Epithelial cell of esophagus (primary cell): ENCODE results near the gene ACOD1.

ENCODE experiments used
- DNase-seq: peaks from one replicate; pipeline ENCODE4 v3.0.0; 2010; ENCODE audit warnings: low read depth
- H3K4me3 ChIP-seq: 2 replicates; pipeline ENCODE4 v1.5.1; 2011; ENCODE audit warnings: mild to moderate bottlenecking, low read length, control low read depth
- TF ChIP-seq, protein P1 (sequence below): IDR thresholded peaks from 2 replicates; pipeline ENCODE4 v1.5.1; 2011; ENCODE audit warnings: low read depth, mild to moderate bottlenecking, low read length, control low read depth, inconsistent platforms; ENCODE audit not compliant: insufficient read depth; ENCODE audit errors: missing control alignments

Gene ACOD1

DNA sequence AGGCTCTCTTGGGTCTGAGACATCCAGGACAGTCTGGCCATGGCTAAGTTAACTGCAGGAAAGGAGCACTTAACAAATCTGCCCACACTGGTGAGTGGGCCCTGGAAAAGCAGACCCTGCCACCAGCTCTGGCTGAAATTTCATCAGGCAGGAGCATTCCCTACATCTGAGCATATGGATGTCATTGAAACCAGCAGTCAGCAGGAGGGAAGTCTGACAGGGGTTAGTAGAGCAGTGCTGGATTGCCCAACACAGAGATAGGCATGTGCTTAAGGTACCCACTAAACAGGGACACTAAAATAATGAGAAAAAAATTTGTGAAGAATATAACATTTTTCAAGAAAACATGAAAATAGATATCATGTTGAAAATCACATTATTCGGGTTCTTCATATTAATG, 13.6 kb upstream of the ACOD1 start:
- H3K4me3 ChIP-seq = no peak overlapping the region
- TF ChIP-seq, protein P1, sequence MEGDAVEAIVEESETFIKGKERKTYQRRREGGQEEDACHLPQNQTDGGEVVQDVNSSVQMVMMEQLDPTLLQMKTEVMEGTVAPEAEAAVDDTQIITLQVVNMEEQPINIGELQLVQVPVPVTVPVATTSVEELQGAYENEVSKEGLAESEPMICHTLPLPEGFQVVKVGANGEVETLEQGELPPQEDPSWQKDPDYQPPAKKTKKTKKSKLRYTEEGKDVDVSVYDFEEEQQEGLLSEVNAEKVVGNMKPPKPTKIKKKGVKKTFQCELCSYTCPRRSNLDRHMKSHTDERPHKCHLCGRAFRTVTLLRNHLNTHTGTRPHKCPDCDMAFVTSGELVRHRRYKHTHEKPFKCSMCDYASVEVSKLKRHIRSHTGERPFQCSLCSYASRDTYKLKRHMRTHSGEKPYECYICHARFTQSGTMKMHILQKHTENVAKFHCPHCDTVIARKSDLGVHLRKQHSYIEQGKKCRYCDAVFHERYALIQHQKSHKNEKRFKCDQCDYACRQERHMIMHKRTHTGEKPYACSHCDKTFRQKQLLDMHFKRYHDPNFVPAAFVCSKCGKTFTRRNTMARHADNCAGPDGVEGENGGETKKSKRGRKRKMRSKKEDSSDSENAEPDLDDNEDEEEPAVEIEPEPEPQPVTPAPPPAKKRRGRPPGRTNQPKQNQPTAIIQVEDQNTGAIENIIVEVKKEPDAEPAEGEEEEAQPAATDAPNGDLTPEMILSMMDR = no peak
- no peak for DNase-seq

DNA sequence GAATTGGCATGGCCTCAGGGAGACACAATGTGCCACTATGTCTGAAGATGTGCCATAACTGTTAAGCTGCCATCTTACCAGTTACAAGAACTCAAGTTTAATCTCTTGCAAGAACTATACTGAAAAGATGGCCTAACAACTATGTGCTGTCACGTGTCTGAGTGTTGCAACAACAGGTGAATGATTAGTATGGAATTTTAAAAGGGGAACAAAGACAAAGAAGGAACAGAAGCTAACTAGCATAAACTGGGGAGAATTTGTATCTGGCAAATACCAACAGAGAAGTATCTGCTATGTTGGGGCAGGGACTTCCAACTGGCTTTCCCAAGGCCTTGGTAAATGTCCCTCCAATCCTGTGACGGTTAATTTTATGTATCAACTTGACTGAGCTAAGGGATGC, 11.5 kb upstream of the ACOD1 start:
- no peak overlapping the region for H3K4me3 ChIP-seq
- TF ChIP-seq, protein P1 = no peak
- peak; percentile 55 for DNase-seq

DNA sequence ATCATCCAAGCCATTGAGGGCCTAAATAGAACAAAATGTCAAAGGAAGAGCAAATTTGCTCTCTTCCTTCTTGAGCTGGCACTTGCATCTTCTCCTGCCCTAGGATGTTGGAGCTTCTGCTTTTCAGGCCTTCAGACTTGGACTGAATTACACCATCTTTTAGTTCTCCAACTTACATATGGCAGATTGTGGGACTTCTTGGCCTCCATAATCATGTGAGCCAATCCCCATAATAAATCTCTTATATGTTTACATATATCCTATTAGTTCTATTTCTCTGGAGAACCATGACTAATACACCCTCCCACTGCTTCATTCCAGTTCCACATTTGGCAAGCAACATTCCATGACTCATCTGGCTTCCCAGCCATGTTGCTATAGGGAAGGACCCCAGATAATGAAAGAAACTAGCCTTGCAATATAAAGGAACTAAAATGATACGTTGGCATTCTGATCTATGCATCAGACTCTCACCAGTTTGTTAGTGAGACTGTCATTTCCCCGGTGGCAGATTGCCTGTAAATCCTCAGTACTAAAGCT, 11.0 kb upstream of the ACOD1 start:
- DNase-seq = peak; percentile 95
- H3K4me3 ChIP-seq = no peak overlapping the region
- TF ChIP-seq, protein P1 = no peak

DNA sequence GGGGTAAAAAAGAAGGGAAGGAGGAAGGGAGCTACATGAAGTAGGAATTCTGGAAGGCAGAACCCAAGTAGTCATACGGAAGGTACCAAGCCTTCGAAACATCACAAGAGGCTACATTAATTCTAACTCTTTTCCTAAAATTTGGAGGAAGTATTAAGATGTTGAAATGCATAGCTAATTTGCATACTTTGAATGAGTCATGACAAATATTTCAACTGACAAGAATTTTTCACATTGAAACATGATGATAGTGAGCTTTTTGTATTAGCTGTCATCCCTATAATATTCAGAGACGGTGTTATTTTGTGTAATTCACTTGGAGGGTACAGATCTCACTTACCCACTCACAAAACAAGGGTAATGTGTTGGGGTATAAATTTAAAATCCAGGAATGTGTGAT, 9.1 kb upstream of the ACOD1 start:
- no peak overlapping the region for H3K4me3 ChIP-seq
- TF ChIP-seq, protein P1 = no peak
- peak; percentile 60 for DNase-seq

DNA sequence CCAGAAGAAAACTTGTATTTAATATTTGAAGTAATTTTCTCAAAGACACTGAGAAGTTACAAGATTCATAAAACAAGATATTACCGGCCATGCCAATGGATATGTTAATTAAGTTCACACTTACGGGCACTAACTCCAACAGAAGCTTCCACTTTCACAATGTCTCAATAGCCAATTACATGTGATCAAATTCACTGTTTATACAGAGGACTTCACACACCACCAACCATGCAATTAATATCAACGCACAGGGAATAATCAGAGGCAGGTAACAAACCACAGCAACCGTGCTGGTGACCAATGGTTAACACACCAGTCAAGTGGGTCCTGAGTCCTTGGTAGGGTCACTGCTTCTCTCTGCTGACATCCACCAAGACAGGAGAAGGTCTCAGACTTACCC, 5.9 kb upstream of the ACOD1 start:
- TF ChIP-seq, protein P1 = no peak
- DNase-seq = no peak
- H3K4me3 ChIP-seq = no peak overlapping the region

DNA sequence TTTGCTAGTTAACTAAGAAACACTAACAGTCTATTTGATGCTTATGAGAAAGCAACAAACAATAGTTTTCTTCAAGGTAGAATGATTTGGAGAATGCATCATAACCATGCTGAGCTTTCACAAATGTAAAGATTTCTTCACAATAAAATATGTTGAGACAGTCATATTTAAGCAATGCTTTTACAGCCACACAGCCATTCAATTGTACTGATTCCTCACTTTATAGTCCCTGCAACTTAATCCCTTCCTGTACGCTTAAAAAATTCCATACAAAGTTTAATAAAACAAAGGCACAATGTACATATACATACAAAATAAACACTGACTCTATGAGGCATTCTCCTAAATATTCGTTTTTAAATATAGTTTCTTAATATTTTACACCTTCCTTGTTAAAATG, 4.7 kb upstream of the ACOD1 start:
- no peak overlapping the region for H3K4me3 ChIP-seq
- DNase-seq = no peak
- TF ChIP-seq, protein P1 = no peak

DNA sequence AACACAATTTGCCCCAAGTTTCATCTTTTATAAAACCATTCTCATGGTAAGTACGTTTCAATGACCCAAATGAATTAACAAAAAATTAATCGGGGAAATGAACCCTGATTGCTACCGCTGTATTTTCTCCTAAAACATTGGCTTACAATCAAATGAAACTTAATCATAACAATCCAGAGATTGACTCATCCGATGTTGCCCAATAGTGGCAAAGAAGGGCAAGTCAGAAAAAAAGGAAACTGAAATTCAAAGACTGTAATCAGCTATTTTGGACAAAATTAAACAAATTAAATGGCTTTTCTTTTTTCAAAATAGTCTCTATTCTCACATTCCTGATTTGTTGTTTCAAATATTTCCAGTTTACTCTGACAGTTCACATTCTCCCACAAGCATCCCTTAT, 3.9 kb upstream of the ACOD1 start:
- peak; percentile 80 for DNase-seq
- TF ChIP-seq, protein P1 = no peak
- H3K4me3 ChIP-seq = no peak overlapping the region
